ENCODE measurements around the gene TMEM130.

GRCh38 chr7:98836811-98837629 lies 32.8 kb downstream of the TMEM130 start:
- TF ChIP-seq CTCF (conservative IDR thresholded peaks at IDR 0.05) (peak; percentile 90), ZFX (IDR thresholded peaks at IDR 0.05) (no peak)

All from C4-2B (cell line).